ENCODE data around the gene ZNF827. TPM values are rescaled to one million over a fixed set of nuclear protein-coding genes. Genes with fewer than 3 reads are reported as not detected.

ZNF827 gene
- total RNA-seq, 1 donor from 2014 or later, result 21.2 TPM

- peaks cover 9% of the 10 kb centered on the region for H3K36me3 Mint-ChIP-seq (ENCODE audit: low read depth)
- DNase-seq (ENCODE audit: low read depth, low spot score), result no peak
- no peak for TF ChIP-seq CTCF (conservative IDR thresholded peaks at IDR 0.05)
- H3K9me3 Mint-ChIP-seq, result no peaks in the 10 kb centered on the region
- no peaks in the 10 kb centered on the region for H3K27me3 Mint-ChIP-seq (ENCODE audit: low read depth)
- no peak overlapping the region for H3K27ac Mint-ChIP-seq (ENCODE audit: unreplicated experiment)
- no peak overlapping the region for H3K4me3 Mint-ChIP-seq
- peaks cover 31% of the 10 kb centered on the region for H3K4me1 Mint-ChIP-seq
Measured at GRCh38 chr4:145883101-145883694, 55.4 kb downstream of the ZNF827 start.

DNA sequence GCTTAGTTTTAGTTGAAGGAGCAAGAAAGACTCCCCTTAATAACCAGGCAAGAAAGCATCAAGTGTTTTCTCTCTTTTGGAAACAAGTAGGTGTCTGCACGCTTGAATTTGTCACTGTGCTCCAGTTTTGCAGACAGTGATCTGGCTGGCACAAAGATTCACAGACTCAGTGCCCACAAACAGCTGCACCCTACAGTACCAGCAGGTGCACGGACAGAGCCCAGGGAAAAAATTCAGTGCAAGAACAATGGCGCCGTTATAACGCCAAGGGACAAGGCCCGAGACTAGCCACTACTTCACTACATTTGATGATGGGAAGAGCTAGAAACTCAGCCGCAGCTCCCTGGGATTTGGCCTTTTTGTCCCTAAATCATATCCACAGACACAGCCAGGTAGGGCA, 56.0 kb downstream of the ZNF827 start:
- Mint-ChIP-seq H3K4me3 (no peak overlapping the region), H3K27me3 (ENCODE audit: low read depth) (no peaks in the 10 kb centered on the region), H3K9me3 (no peaks in the 10 kb centered on the region), H3K36me3 (ENCODE audit: low read depth) (peaks cover 9% of the 10 kb centered on the region), H3K27ac (ENCODE audit: unreplicated experiment) (no peak overlapping the region), H3K4me1 (peaks cover 25% of the 10 kb centered on the region)
- no peak for TF ChIP-seq CTCF (conservative IDR thresholded peaks at IDR 0.05)
- DNase-seq (ENCODE audit: low read depth, low spot score), result no peak

GRCh38 chr4:145881989-145882388, 56.6 kb downstream of the ZNF827 start:
- H3K27me3 Mint-ChIP-seq (ENCODE audit: low read depth), result no peaks in the 10 kb centered on the region
- peaks cover 9% of the 10 kb centered on the region for H3K36me3 Mint-ChIP-seq (ENCODE audit: low read depth)
- no peaks in the 10 kb centered on the region for H3K9me3 Mint-ChIP-seq
- no peak for TF ChIP-seq CTCF (conservative IDR thresholded peaks at IDR 0.05)
- no peak for DNase-seq (ENCODE audit: low read depth, low spot score)
- H3K4me3 Mint-ChIP-seq, result no peak overlapping the region
- H3K4me1 Mint-ChIP-seq, result peaks cover 22% of the 10 kb centered on the region
- H3K27ac Mint-ChIP-seq (ENCODE audit: unreplicated experiment), result no peak overlapping the region

GRCh38 chr4:145881576-145881975, 57.0 kb downstream of the ZNF827 start:
- no peak for DNase-seq (ENCODE audit: low read depth, low spot score)
- Mint-ChIP-seq H3K27ac (ENCODE audit: unreplicated experiment) (no peak overlapping the region), H3K4me1 (peaks cover 22% of the 10 kb centered on the region), H3K36me3 (ENCODE audit: low read depth) (peaks cover 9% of the 10 kb centered on the region), H3K9me3 (no peaks in the 10 kb centered on the region), H3K4me3 (no peak overlapping the region), H3K27me3 (ENCODE audit: low read depth) (no peaks in the 10 kb centered on the region)
- no peak for TF ChIP-seq CTCF (conservative IDR thresholded peaks at IDR 0.05)

DNA sequence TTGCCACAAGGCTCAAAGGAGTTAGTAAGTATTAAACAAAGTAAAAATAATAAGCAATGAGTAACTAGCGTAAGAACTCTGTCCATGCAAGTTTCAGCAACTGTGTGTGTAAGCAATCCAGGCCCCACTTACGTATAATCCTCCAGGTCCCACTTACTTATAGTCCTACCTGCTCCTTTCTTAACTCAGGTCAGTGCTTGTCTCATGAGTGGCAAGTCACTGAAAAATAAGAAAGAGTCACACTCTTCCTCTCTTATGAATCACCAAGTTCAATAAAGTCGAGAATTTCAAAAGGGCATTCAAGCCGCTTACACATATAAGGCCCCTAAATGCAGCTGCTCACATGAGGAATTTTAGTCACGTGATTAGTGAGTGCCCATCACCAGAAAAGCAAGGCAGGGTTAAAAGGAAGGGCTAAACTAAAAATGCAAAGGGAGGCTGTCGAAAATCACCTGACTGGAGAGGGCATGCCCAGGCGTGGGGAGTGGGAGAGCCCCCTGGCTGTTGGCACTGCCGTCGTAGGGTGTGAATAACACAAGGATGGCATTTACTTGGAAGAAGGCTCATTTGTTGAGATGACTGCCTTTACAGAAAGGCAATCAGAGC, 58.2 kb downstream of the ZNF827 start:
- H3K4me3 Mint-ChIP-seq, result no peak overlapping the region
- no peaks in the 10 kb centered on the region for H3K9me3 Mint-ChIP-seq
- H3K4me1 Mint-ChIP-seq, result peaks cover 19% of the 10 kb centered on the region
- no peak overlapping the region for H3K27ac Mint-ChIP-seq (ENCODE audit: unreplicated experiment)
- no peak for DNase-seq (ENCODE audit: low read depth, low spot score)
- no peak for TF ChIP-seq CTCF (conservative IDR thresholded peaks at IDR 0.05)
- H3K27me3 Mint-ChIP-seq (ENCODE audit: low read depth), result no peaks in the 10 kb centered on the region
- H3K36me3 Mint-ChIP-seq (ENCODE audit: low read depth), result peaks cover 3% of the 10 kb centered on the region
